Keratinocyte (primary cell): ENCODE results near the gene PACSIN2.

Experiments
- CTCF ChIP-seq, 3 experiments: IDR thresholded peaks in 1 of 3; conservative IDR thresholded peaks in 1 of 3; optimal IDR thresholded peaks in 1 of 3; 2 replicates in 2 of 3; 3 replicates in 1 of 3; pipeline versions ENCODE3 to v1.5.1; 2011; ENCODE audit warnings: low read length in 3 of 3, mild to moderate bottlenecking in 3 of 3, moderate library complexity in 2 of 3, control low read depth in 1 of 3, inconsistent platforms in 1 of 3; ENCODE audit not compliant: insufficient read depth in 2 of 3; ENCODE audit errors: extremely low read depth in 1 of 3
- EZH2 ChIP-seq: IDR thresholded peaks from one replicate; pipeline ENCODE4 v1.6.1; 2012; ENCODE audit warnings: inconsistent platforms, mild to moderate bottlenecking, low read length, moderate library complexity

GRCh38 chr22:42856179-42856864 lies 158.6 kb downstream of the PACSIN2 start:
- no peak for TF ChIP-seq CTCF (optimal IDR thresholded peaks at IDR 0.05 in 1 of 3, IDR thresholded peaks at IDR 0.05 in 1 of 3, conservative IDR thresholded peaks at IDR 0.05 in 1 of 3; ENCODE audit: extremely low read depth in 1 of 3, insufficient read depth in 2 of 3, low read length in 3 of 3)
- TF ChIP-seq EZH2, result no peak
